ENCODE data around the gene IRF8. TPM values are rescaled to one million over a fixed set of nuclear protein-coding genes. Genes with fewer than 3 reads are reported as not detected.

IRF8 gene
- total RNA-seq, 2 donors from 2014 or later = 1.8 to 21.2 TPM

DNA sequence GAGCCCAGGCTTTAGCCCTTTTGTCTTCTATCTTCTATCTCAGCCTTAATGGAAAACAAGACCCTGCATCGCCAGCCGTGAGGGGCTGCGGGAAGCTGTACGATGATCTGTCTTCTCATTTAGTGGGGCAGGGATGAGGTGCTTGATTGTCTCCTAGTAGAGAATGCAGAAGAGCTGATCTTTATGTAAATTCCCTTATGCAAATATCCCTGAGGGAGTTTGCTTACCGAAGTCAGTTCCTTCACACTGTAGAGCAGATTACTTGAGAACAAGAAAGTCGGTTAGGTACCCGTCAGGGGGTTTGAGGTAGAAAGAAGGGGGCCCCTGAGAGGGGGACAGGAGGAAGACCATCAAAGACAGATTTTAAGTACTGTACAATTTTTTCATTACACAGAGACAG lies 66.2 kb downstream of the IRF8 start:
- Histone ChIP-seq H3K4me1 (replicated peaks) (no peaks in the 10 kb centered on the region), H3K4me3 (no peak overlapping the region), H3K9me3 (no peaks in the 10 kb centered on the region), H3K27me3 (replicated peaks; ENCODE audit: insufficient read depth) (no peaks in the 10 kb centered on the region), H3K36me3 (no peaks in the 10 kb centered on the region), H3K27ac (no peak overlapping the region)
- TF ChIP-seq CTCF (IDR thresholded peaks at IDR 0.05) = no peak
- TF ChIP-seq POLR2A (IDR thresholded peaks at IDR 0.05) = no peak
- no peak for TF ChIP-seq POLR2AphosphoS5 (IDR thresholded peaks at IDR 0.05)
- no peak for DNase-seq (ENCODE audit: low spot score)
- intact Hi-C loops (cut with DNase I) = no loop called here
- WGBS = 89% methylated on average over 7 of the region's 7 CpGs

GRCh38 chr16:85967111-85967510 lies 68.1 kb downstream of the IRF8 start:
- WGBS = 74% methylated on average over 2 of the region's 2 CpGs
- intact Hi-C loops (cut with DNase I) = no loop called here
- H3K9me3 ChIP-seq = no peaks in the 10 kb centered on the region

GRCh38 chr16:85968041-85968920 lies 69.3 kb downstream of the IRF8 start:
- H3K27ac ChIP-seq = no peak overlapping the region
- no peaks in the 10 kb centered on the region for H3K27me3 ChIP-seq (replicated peaks; ENCODE audit: insufficient read depth)
- DNase-seq (ENCODE audit: low spot score) = no peak
- intact Hi-C loops (cut with DNase I) = no loop called here
- TF ChIP-seq POLR2AphosphoS5 (IDR thresholded peaks at IDR 0.05) = no peak
- no peak for TF ChIP-seq POLR2A (IDR thresholded peaks at IDR 0.05)
- TF ChIP-seq CTCF (IDR thresholded peaks at IDR 0.05) = no peak
- no peak overlapping the region for H3K4me3 ChIP-seq
- WGBS = 60% methylated on average over 14 of the region's 14 CpGs
- H3K9me3 ChIP-seq = no peaks in the 10 kb centered on the region
- no peaks in the 10 kb centered on the region for H3K4me1 ChIP-seq (replicated peaks)
- H3K36me3 ChIP-seq = no peaks in the 10 kb centered on the region

More at GRCh38 chr16:85967111-85967510, 68.1 kb downstream of the IRF8 start:
- no peaks in the 10 kb centered on the region for H3K4me1 ChIP-seq (replicated peaks)
- no peak for DNase-seq (ENCODE audit: low spot score)
- TF ChIP-seq POLR2AphosphoS5 (IDR thresholded peaks at IDR 0.05) (no peak), CTCF (IDR thresholded peaks at IDR 0.05) (no peak), POLR2A (IDR thresholded peaks at IDR 0.05) (no peak)
- H3K27ac ChIP-seq = no peak overlapping the region
- no peaks in the 10 kb centered on the region for H3K27me3 ChIP-seq (replicated peaks; ENCODE audit: insufficient read depth)
- H3K36me3 ChIP-seq = no peaks in the 10 kb centered on the region
- H3K4me3 ChIP-seq = no peak overlapping the region

DNA sequence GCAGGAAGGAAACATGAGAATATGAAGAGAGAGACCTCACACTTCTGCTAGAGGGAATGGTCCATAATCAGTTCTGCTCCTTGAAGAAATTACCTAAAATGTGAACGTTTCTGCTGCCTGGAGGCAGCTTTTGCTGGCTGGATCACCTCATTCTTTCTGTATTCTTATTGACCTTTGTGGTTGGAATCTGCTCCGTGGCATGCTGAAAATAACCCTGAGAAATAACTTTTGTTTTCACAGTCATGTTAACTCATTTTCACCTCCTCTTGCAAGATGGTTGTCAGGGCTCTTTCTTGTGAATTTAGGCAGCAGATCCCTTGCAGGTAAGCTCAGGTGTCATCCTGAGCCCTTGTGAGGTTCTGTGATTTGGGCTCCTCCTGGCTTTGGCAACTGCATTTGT lies 70.2 kb downstream of the IRF8 start:
- no peak overlapping the region for H3K4me3 ChIP-seq
- TF ChIP-seq CTCF (IDR thresholded peaks at IDR 0.05) = no peak
- 4% methylated on average over 2 of the region's 2 CpGs for whole genome bisulfite sequencing

DNA sequence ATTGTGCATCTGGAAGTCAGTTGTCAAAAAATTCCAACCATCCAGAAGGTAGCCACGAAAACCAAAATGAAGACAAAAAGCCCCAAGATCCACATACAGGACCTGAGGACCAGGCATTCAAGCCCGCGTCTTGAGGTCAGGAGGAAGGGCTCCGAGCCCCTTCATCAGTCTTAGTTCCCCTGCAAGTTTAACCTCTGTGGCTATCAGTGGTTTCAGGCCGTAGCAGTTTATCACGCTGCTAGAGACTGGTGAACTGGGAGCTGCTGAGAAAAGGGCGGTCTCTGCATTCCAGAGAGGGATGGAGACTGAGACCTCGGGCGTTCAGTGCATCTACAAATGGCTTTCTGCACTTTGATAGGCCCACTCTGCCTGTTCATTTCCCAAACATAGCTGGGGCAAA lies 70.6 kb downstream of the IRF8 start:
- no peaks in the 10 kb centered on the region for H3K9me3 ChIP-seq
- no peaks in the 10 kb centered on the region for H3K4me1 ChIP-seq (replicated peaks)
- no peaks in the 10 kb centered on the region for H3K27me3 ChIP-seq (replicated peaks; ENCODE audit: insufficient read depth)
- no peak overlapping the region for H3K4me3 ChIP-seq
- H3K27ac ChIP-seq = no peak overlapping the region
- no peaks in the 10 kb centered on the region for H3K36me3 ChIP-seq
- WGBS = 71% methylated on average over 9 of the region's 9 CpGs
- intact Hi-C loops (cut with DNase I) = no loop called here
- DNase-seq (ENCODE audit: low spot score) = no peak
- TF ChIP-seq POLR2A (IDR thresholded peaks at IDR 0.05) (no peak), CTCF (IDR thresholded peaks at IDR 0.05) (no peak), POLR2AphosphoS5 (IDR thresholded peaks at IDR 0.05) (no peak)

More for the DNA sequence above, 70.2 kb downstream of the IRF8 start:
- H3K27me3 ChIP-seq (replicated peaks; ENCODE audit: insufficient read depth) = no peaks in the 10 kb centered on the region
- no peak for DNase-seq (ENCODE audit: low spot score)
- H3K27ac ChIP-seq = no peak overlapping the region
- intact Hi-C loops (cut with DNase I) = no loop called here
- no peaks in the 10 kb centered on the region for H3K4me1 ChIP-seq (replicated peaks)
- H3K9me3 ChIP-seq = no peaks in the 10 kb centered on the region
- H3K36me3 ChIP-seq = no peaks in the 10 kb centered on the region
